Tibial nerve (tissue), 4 donors: ENCODE data around the gene EXD3. TPM values are rescaled to one million over a fixed set of nuclear protein-coding genes. Genes with fewer than 3 reads are reported as not detected.
A peak's percentile ranks its signal among the peaks of the same experiment; 100 is the strongest.

Source experiments
- DNase-seq, 2 donors: peaks; one replicate each; pipeline ENCODE4 v3.0.0-alpha.2; 2019; ENCODE audit warnings: low spot score in 2 of 2
- H3K27ac ChIP-seq, 4 donors: fragments of 200-600 bp; sonication (generic) in 3 of 4; one replicate each; pipeline ENCODE4 v1.5.1; 2017 to 2019; ENCODE audit warnings: mild to moderate bottlenecking in 1 of 4
- H3K27me3 ChIP-seq, 2 donors: fragments of 200-600 bp; sonication (generic) in 1 of 2; one replicate each; pipeline versions ENCODE4 v1.5.1 to v1.6.0; 2017 to 2019
- H3K36me3 ChIP-seq, 3 donors: fragments of 200-600 bp; sonication (generic); one replicate each; pipeline ENCODE4 v1.5.1; 2018 to 2019
- H3K4me1 ChIP-seq, 4 donors: fragments of 200-600 bp; sonication (generic) in 3 of 4; one replicate each; pipeline ENCODE4 v1.5.1; 2017 to 2019
- H3K4me3 ChIP-seq, 4 donors: fragments of 200-600 bp; sonication (generic) in 3 of 4; one replicate each; pipeline ENCODE4 v1.5.1; 2017 to 2019; ENCODE audit warnings: mild to moderate bottlenecking in 1 of 4, moderate library complexity in 1 of 4
- H3K9me3 ChIP-seq, 4 donors: fragments of 200-600 bp; sonication (generic) in 3 of 4; one replicate each; pipeline ENCODE4 v1.5.1; 2017 to 2019
- CTCF ChIP-seq, 5 experiments: fragments of 200-600 bp in 3 of 5; fragments of 450-650 bp in 2 of 5; sonication (generic) in 3 of 5; IDR thresholded peaks; one replicate each; pipeline ENCODE4 v1.5.1; 2016 to 2019; ENCODE audit warnings: antibody characterized with exemption in 5 of 5, mild to moderate bottlenecking in 3 of 5, moderate library complexity in 2 of 5
- EP300 ChIP-seq, 2 donors: sonication (generic); formaldehyde crosslinking; IDR thresholded peaks; one replicate each; pipeline ENCODE4 v1.6.1; 2017; ENCODE audit warnings: antibody characterized with exemption in 2 of 2, mild to moderate bottlenecking in 1 of 2
- POLR2A ChIP-seq, 2 donors: fragments of 450-650 bp; IDR thresholded peaks; one replicate each; pipeline ENCODE4 v1.6.1; 2017; ENCODE audit warnings: antibody characterized with exemption in 2 of 2, mild to moderate bottlenecking in 2 of 2, moderate library complexity in 2 of 2
- WGBS, 2 donors: methylation state at CpG; one replicate each; pipeline ENCODE4 v1.1.5; 2018; 5-methylcytosine and 5-hydroxymethylcytosine counted together
- total RNA-seq, 4 donors: library from RNA; depleted of rRNA; stranded (reverse); fragments of >200 nt; gene quantifications; one replicate each; pipeline ENCODE4 v1.1.0, GENCODE V29; 2016

EXD3 gene
- total RNA-seq, 4 donors from 2014 or later, result 27.6 to 99.9 (median 55.2) TPM

GRCh38 chr9:137462986-137463930 is 40.3 kb upstream of the EXD3 start:
- Histone ChIP-seq H3K9me3 (no peaks in the 10 kb centered on the region), H3K4me1 (peaks cover 0 to 27% (median 14%) of the 10 kb centered on the region in 4 donors), H3K36me3 (peaks cover 0 to 37% (median 0%) of the 10 kb centered on the region in 3 donors), H3K27ac (no peak overlapping the region), H3K4me3 (no peak overlapping the region), H3K27me3 (no peaks in the 10 kb centered on the region)
- 86 to 89% methylated on average over 26 to 27 of the region's 30 CpGs for WGBS, 2 donors
- no peak for TF ChIP-seq CTCF (IDR thresholded peaks at IDR 0.05)
- no peak for TF ChIP-seq POLR2A (IDR thresholded peaks at IDR 0.05)
- no peak for TF ChIP-seq EP300 (IDR thresholded peaks at IDR 0.05)
- DNase-seq, result no peak

- no peak for TF ChIP-seq POLR2A (IDR thresholded peaks at IDR 0.05)
- TF ChIP-seq CTCF (IDR thresholded peaks at IDR 0.05), result no peak
- TF ChIP-seq EP300 (IDR thresholded peaks at IDR 0.05), result no peak
- H3K4me3 ChIP-seq, result peak overlapping the region in 1 of 4 donors; percentile 15
- WGBS, 2 donors, result 90 to 93% methylated on average over 25 of the region's 25 CpGs
Measured at GRCh38 chr9:137462396-137462985, 39.5 kb upstream of the EXD3 start.

GRCh38 chr9:137461663-137462395 is 38.9 kb upstream of the EXD3 start:
- peak overlapping the region in 1 of 4 donors; percentile 15 for H3K4me3 ChIP-seq
- TF ChIP-seq CTCF (IDR thresholded peaks at IDR 0.05) (no peak), POLR2A (IDR thresholded peaks at IDR 0.05) (no peak), EP300 (IDR thresholded peaks at IDR 0.05) (no peak)
- WGBS, 2 donors, result 36 to 62% methylated on average over 30 to 34 of the region's 52 CpGs
- DNase-seq, result no peak
- H3K9me3 ChIP-seq, result no peaks in the 10 kb centered on the region
- H3K4me1 ChIP-seq, result peaks cover 0 to 41% (median 18%) of the 10 kb centered on the region in 4 donors
- no peaks in the 10 kb centered on the region for H3K27me3 ChIP-seq
- H3K36me3 ChIP-seq, result peaks cover 0 to 43% (median 3%) of the 10 kb centered on the region in 3 donors
- peak overlapping the region in 1 of 4 donors; percentile 34 for H3K27ac ChIP-seq

More at GRCh38 chr9:137462396-137462985, 39.5 kb upstream of the EXD3 start:
- peaks cover 0 to 34% (median 18%) of the 10 kb centered on the region in 4 donors for H3K4me1 ChIP-seq
- H3K36me3 ChIP-seq, result peaks cover 0 to 41% (median 0%) of the 10 kb centered on the region in 3 donors
- no peaks in the 10 kb centered on the region for H3K27me3 ChIP-seq
- no peak for DNase-seq
- no peaks in the 10 kb centered on the region for H3K9me3 ChIP-seq
- peak overlapping the region in 1 of 4 donors; percentile 34 for H3K27ac ChIP-seq

GRCh38 chr9:137461316-137461662 is 38.3 kb upstream of the EXD3 start:
- H3K36me3 ChIP-seq, result peaks cover 0 to 48% (median 4%) of the 10 kb centered on the region in 3 donors
- TF ChIP-seq CTCF (IDR thresholded peaks at IDR 0.05), result no peak
- no peak for TF ChIP-seq POLR2A (IDR thresholded peaks at IDR 0.05)
- no peak for TF ChIP-seq EP300 (IDR thresholded peaks at IDR 0.05)
- DNase-seq, result no peak
- H3K4me3 ChIP-seq, result peak overlapping the region in 1 of 4 donors; percentile 15
- peaks cover 0 to 46% (median 18%) of the 10 kb centered on the region in 4 donors for H3K4me1 ChIP-seq
- WGBS, 2 donors, result 88 to 92% methylated on average over 20 to 21 of the region's 21 CpGs
- H3K27me3 ChIP-seq, result no peaks in the 10 kb centered on the region
- H3K27ac ChIP-seq, result no peak overlapping the region
- H3K9me3 ChIP-seq, result no peaks in the 10 kb centered on the region
